Panc1 (cell line): ENCODE data around the gene NAT9. TPM values are rescaled to one million over a fixed set of nuclear protein-coding genes. Genes with fewer than 3 reads are reported as not detected.

ENCODE experiments used
- ATAC-seq: fragments of 200-7000 bp; cut with Tn5 transposase; 2 replicates; pipeline ENCODE4 v1.9.1; 2020; ENCODE audit warnings: mild to moderate bottlenecking, moderate library complexity
- BruUV-seq: library from RNA; stranded (reverse); fragments of 400-500 nt; replicated peaks from 2 replicates; lab custom pipeline; 2021; lab: Mats Ljungman, UMichigan
- CTCF ChIA-PET: fragments of 300-600 bp; sonication (Branson Sonifier 250); formaldehyde crosslinking; loops from one replicate; lab custom pipeline; 2022; ENCODE audit warnings: antibody characterized with exemption; lab: Charles Lee
- POLR2A ChIA-PET: fragments of 300-600 bp; sonication (Branson Sonifier 250); formaldehyde crosslinking; loops from one replicate; lab custom pipeline; 2022; ENCODE audit warnings: antibody characterized with exemption; lab: Charles Lee
- DNase-seq: peaks from one replicate; pipeline ENCODE4 v3.0.0-alpha.2; 2010; ENCODE audit warnings: low read depth, low spot score
- H3K27ac ChIP-seq: 2 replicates; pipeline ENCODE4 v1.5.1; 2011; ENCODE audit warnings: mild to moderate bottlenecking, low read length, inconsistent platforms
- H3K27me3 ChIP-seq: fragments of 200-500 bp; sonication (Bioruptor generic); 2 replicates; pipeline ENCODE4 v1.6.0; 2014; ENCODE audit warnings: low read length, inconsistent platforms; ENCODE audit not compliant: control insufficient read depth, insufficient read depth
- H3K36me3 ChIP-seq: fragments of 200-500 bp; sonication (Bioruptor generic); 2 replicates; pipeline ENCODE4 v1.5.1; 2014; ENCODE audit warnings: inconsistent platforms, mild to moderate bottlenecking, low read length, moderate library complexity; ENCODE audit not compliant: control insufficient read depth, insufficient read depth
- H3K4me1 ChIP-seq: 2 replicates; pipeline ENCODE4 v1.5.1; 2011; ENCODE audit warnings: inconsistent platforms, mild to moderate bottlenecking, low read length, moderate library complexity; ENCODE audit not compliant: control insufficient read depth, insufficient read depth
- H3K4me3 ChIP-seq, 2 experiments: 2 replicates each; pipeline ENCODE4 v1.5.1; 2011 to 2012; ENCODE audit warnings: low read depth in 2 of 2, low read length in 2 of 2, mild to moderate bottlenecking in 2 of 2, inconsistent platforms in 1 of 2, moderate library complexity in 1 of 2
- H3K9me3 ChIP-seq: fragments of 200-500 bp; sonication (Bioruptor generic); 2 replicates; pipeline ENCODE4 v1.5.1; 2014; ENCODE audit warnings: low read depth, mild to moderate bottlenecking, inconsistent platforms, low read length, moderate library complexity; ENCODE audit not compliant: control insufficient read depth, insufficient read depth
- POLR2AphosphoS5 ChIP-seq: IDR thresholded peaks from 2 replicates; pipeline ENCODE4 v1.6.1; 2012; ENCODE audit warnings: mild to moderate bottlenecking, low read depth, low read length, moderate library complexity
- REST ChIP-seq, 2 experiments: IDR thresholded peaks; 2 replicates each; pipeline ENCODE4 v1.6.1; 2011 to 2012; ENCODE audit warnings: low read depth in 2 of 2, control low read depth in 1 of 2, low read length in 1 of 2, mild to moderate bottlenecking in 1 of 2, moderate library complexity in 1 of 2; ENCODE audit not compliant: insufficient read depth in 1 of 2
- SIN3A ChIP-seq: IDR thresholded peaks from 2 replicates; pipeline ENCODE4 v1.6.1; 2012; ENCODE audit warnings: low read depth, mild to moderate bottlenecking, low read length, moderate library complexity, borderline replicate concordance; ENCODE audit not compliant: insufficient read depth
- TCF7L2 ChIP-seq: IDR thresholded peaks from 2 replicates; pipeline ENCODE4 v1.6.1; 2011; ENCODE audit warnings: mild to moderate bottlenecking, low read depth, low read length, inconsistent platforms
- in situ Hi-C: cut with HindIII; loops from 2 replicates; pipeline ENCODE4 v1.10.0; 2016; ENCODE audit warnings: low sequenced_read_pairs, low pct_unique_long_range_greater_than_20kb
- intact Hi-C: fragments of 100-400 bp; cut with micrococcal nuclease; formaldehyde crosslinking; loops from one replicate; pipeline ENCODE4 v1.10.0; 2022; ENCODE audit not compliant: unreplicated experiment
- total RNA-seq: library from RNA; stranded (reverse); gene quantifications from one replicate; pipeline ENCODE4 v1.2.1, GENCODE V29; 2021; ENCODE audit not compliant: unreplicated experiment
- TF ChIP-seq, protein P1 (sequence below): fragments of 450-650 bp; IDR thresholded peaks from 2 replicates; pipeline ENCODE4 v1.5.1; 2017; ENCODE audit warnings: mild to moderate bottlenecking

NAT9 gene
- total RNA-seq, 1 experiment from 2014 or later: 90.1 TPM

DNA sequence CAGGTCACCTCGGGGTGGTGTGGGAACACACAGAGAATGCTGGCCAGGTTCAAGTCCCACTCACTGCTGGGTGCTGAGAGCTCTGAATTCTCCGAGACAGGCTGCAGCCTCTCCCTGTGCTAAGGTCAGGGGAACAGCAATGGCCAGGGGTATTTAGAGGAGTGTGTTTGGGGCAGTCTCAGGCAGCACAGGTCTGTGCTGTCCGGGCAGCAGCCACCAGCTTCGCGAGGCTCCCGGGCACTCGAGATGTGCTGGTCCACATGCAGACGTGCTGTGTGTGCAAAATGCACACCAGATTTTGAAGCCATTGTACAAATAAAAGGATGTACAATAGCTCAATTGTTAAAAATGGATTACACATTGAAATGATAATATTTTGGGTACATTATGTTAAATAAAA is 20.6 kb downstream of the NAT9 start:
- peaks cover 46% of the 10 kb centered on the region for H3K4me1 ChIP-seq
- BruUV-seq: no TSS peak
- intact Hi-C loops (no loop called here), in situ Hi-C loops (no loop called here)
- no peaks in the 10 kb centered on the region for H3K27me3 ChIP-seq
- no peak for TF ChIP-seq TCF7L2
- TF ChIP-seq, protein P1, sequence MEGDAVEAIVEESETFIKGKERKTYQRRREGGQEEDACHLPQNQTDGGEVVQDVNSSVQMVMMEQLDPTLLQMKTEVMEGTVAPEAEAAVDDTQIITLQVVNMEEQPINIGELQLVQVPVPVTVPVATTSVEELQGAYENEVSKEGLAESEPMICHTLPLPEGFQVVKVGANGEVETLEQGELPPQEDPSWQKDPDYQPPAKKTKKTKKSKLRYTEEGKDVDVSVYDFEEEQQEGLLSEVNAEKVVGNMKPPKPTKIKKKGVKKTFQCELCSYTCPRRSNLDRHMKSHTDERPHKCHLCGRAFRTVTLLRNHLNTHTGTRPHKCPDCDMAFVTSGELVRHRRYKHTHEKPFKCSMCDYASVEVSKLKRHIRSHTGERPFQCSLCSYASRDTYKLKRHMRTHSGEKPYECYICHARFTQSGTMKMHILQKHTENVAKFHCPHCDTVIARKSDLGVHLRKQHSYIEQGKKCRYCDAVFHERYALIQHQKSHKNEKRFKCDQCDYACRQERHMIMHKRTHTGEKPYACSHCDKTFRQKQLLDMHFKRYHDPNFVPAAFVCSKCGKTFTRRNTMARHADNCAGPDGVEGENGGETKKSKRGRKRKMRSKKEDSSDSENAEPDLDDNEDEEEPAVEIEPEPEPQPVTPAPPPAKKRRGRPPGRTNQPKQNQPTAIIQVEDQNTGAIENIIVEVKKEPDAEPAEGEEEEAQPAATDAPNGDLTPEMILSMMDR: no peak
- no peak for TF ChIP-seq REST (IDR thresholded peaks at IDR 0.05; ENCODE audit: insufficient read depth in 1 of 2, low read depth in 2 of 2, low read length in 1 of 2)
- TF ChIP-seq POLR2AphosphoS5: no peak
- H3K4me3 ChIP-seq: no peak overlapping the region
- DNase-seq: no peak
- CTCF ChIA-PET: interaction anchor here (0.6 kb wide), 1 partner anchor 20 kb away, joined by 3 read pairs; no protein-coding TSS in a partner anchor
- POLR2A ChIA-PET: no interaction called here
- H3K27ac ChIP-seq: no peak overlapping the region
- no peaks in the 10 kb centered on the region for H3K9me3 ChIP-seq
- no peak for ATAC-seq
- no peaks in the 10 kb centered on the region for H3K36me3 ChIP-seq

GRCh38 chr17:74754832-74755231 is 21.3 kb downstream of the NAT9 start:
- H3K36me3 ChIP-seq: no peaks in the 10 kb centered on the region
- peaks cover 46% of the 10 kb centered on the region for H3K4me1 ChIP-seq
- H3K27me3 ChIP-seq: no peaks in the 10 kb centered on the region
- POLR2A ChIA-PET: no interaction called here
- no peak overlapping the region for H3K27ac ChIP-seq
- DNase-seq (no peak), ATAC-seq (no peak)
- H3K4me3 ChIP-seq: no peak overlapping the region
- in situ Hi-C loops: no loop called here
- CTCF ChIA-PET: no interaction called here
- no peaks in the 10 kb centered on the region for H3K9me3 ChIP-seq
- TF ChIP-seq REST (IDR thresholded peaks at IDR 0.05; ENCODE audit: insufficient read depth in 1 of 2, low read depth in 2 of 2, low read length in 1 of 2) (no peak), POLR2AphosphoS5 (no peak), TCF7L2 (no peak), SIN3A (no peak)
- TF ChIP-seq, protein P1: no peak
- no TSS peak for BruUV-seq
- intact Hi-C loops: no loop called here
